Ovary (tissue), 10 donors: ENCODE data around the gene B4GALNT2. TPM values are rescaled to one million over a fixed set of nuclear protein-coding genes. Genes with fewer than 3 reads are reported as not detected.
A peak's percentile ranks its signal among the peaks of the same experiment; 100 is the strongest.
"Not testable (repeated sequence)": the region's sequence is repeated elsewhere in the genome, so short reads cannot be mapped to it uniquely, and the experiment has no call there.

ENCODE experiments used
- DNase-seq, 5 donors: peaks; one replicate each; pipeline ENCODE4 v3.0.0-alpha.2; 2019 to 2020
- H3K27ac ChIP-seq, 2 donors: fragments of 200-600 bp; one replicate each; pipeline versions ENCODE4 v1.5.1 to v1.8.0; 2019 to 2022
- H3K27me3 ChIP-seq: fragments of 200-600 bp; one replicate; pipeline ENCODE4 v1.8.0; 2022
- H3K36me3 ChIP-seq: fragments of 200-600 bp; sonication (generic); one replicate; pipeline ENCODE4 v1.5.1; 2019
- H3K4me1 ChIP-seq: one replicate; pipeline ENCODE4 v1.8.1; 2013; ENCODE audit warnings: mild to moderate bottlenecking, moderate library complexity; ENCODE audit not compliant: insufficient read depth
- H3K4me3 ChIP-seq: fragments of 200-600 bp; sonication (generic); one replicate; pipeline ENCODE4 v1.5.1; 2017
- H3K9me3 ChIP-seq, 2 donors: fragments of 200-600 bp in 1 of 2; sonication (generic) in 1 of 2; one replicate each; pipeline versions ENCODE4 v1.5.1 to v1.8.1; 2013 to 2019; ENCODE audit warnings: mild to moderate bottlenecking in 1 of 2, moderate library complexity in 1 of 2
- CTCF ChIP-seq, 3 donors: fragments of 450-650 bp in 2 of 3; fragments of 200-600 bp in 1 of 3; IDR thresholded peaks; one replicate each; pipeline versions ENCODE4 v1.5.1 to v1.8.0; 2016 to 2022; ENCODE audit warnings: antibody characterized with exemption in 3 of 3, mild to moderate bottlenecking in 1 of 3
- EP300 ChIP-seq: sonication (generic); formaldehyde crosslinking; IDR thresholded peaks from one replicate; pipeline ENCODE4 v1.6.1; 2017; ENCODE audit warnings: antibody characterized with exemption
- POLR2A ChIP-seq: fragments of 450-650 bp; IDR thresholded peaks from one replicate; pipeline ENCODE4 v1.6.1; 2017; ENCODE audit warnings: antibody characterized with exemption, mild to moderate bottlenecking, moderate library complexity
- WGBS, 3 donors: extraction: QIAGEN DNeasy Blood & Tissue Kit in 1 of 3; methylation state at CpG; one replicate each; pipeline versions ENCODE4 v1.1.5 to v1.1.7; 2013 to 2017; 5-methylcytosine and 5-hydroxymethylcytosine counted together
- intact Hi-C, 4 donors: fragments of 100-400 bp; cut with DNase I; formaldehyde crosslinking; loops; one replicate each; pipeline versions ENCODE4 v1.11.0 to v1.15.1; 2022 to 2023
- long read RNA-seq, 3 donors: library from polyadenylated mRNA in 2 of 3; unstranded in 2 of 3; transcript quantifications; one replicate each; pipeline ENCODE4 v2.0.0 and lab custom pipeline, GENCODE V29; 2021 to 2026
- polyA plus RNA-seq, 2 donors: library from polyadenylated mRNA; stranded (reverse); fragments of 200-250 nt in 1 of 2; fragments of 350-450 nt in 1 of 2; fragmentation: Illumina TruSeq in 1 of 2; extraction: RNeasy Lipid Tissue Mini Kit (QIAGEN cat#74804) in 1 of 2; gene quantifications; one replicate each; pipeline ENCODE4 v1.2.3, GENCODE V29; 2013 to 2014
- total RNA-seq, 7 donors: library from RNA; depleted of rRNA in 2 of 7; stranded (reverse); fragments of >200 nt in 2 of 7; fragmentation: NEBNext Ultra II Directional in 3 of 7; extraction: Animal tissue kit (Norgen Biotek cat#: 25700) in 3 of 7; gene quantifications; one replicate each; pipeline versions ENCODE4 v1.1.0 to v1.2.4, GENCODE V29; 2016 to 2023
- donor health status: DM: no; HTN: no; CAD: no; lungs with moderate emphysema.
- donor health status: DM: no; HTN: no; CAD: no.
- donor health status: Bipolar disorder and iron deficiency.
- donor health status: DM: yes; HTN: yes; CAD: no.
- donor health status: DM: no; HTN: no; CAD: no.
- donor health status: DM: yes; HTN: yes; CAD: no.

B4GALNT2 gene
- total RNA-seq (under 1 TPM in 4 of 7 donors, not detected in 3; under 0.01 to 0.03 (median 0.03) TPM), polyA plus RNA-seq (not detected)
- long read RNA-seq, donor 1, result 0 reads
- long read RNA-seq, donor 2, result 0 reads
- long read RNA-seq, donor 3, result 0 reads

- Histone ChIP-seq H3K27me3 (no peaks in the 10 kb centered on the region), H3K9me3 (peaks cover 0 to 19% of the 10 kb centered on the region in 2 donors), H3K27ac (no peak within 1 kb of the TSS), H3K36me3 (no peaks in the 10 kb centered on the region), H3K4me1 (no peaks in the 10 kb centered on the region), H3K4me3 (peak within 1 kb of the TSS; percentile 28)
- intact Hi-C loops, result no loop called here
- no peak for TF ChIP-seq EP300
- TF ChIP-seq CTCF (IDR thresholded peaks at IDR 0.05), result no peak
- no peak for TF ChIP-seq POLR2A
- 3 to 4% (median 3%) methylated on average over 61 to 65 of the region's 65 CpGs for WGBS, 3 donors
- DNase-seq, result no peak
Measured at GRCh38 chr17:49132699-49133364, at the start of gene B4GALNT2. Gene B4GALNT2, plus strand, starts transcription at chr17:49132769. Its CDS starts 24 bp downstream, at chr17:49132793.

GRCh38 chr17:49085046-49085445 is 47.5 kb upstream of the B4GALNT2 start:
- H3K27me3 ChIP-seq, H3K4me1 ChIP-seq, H3K4me3 ChIP-seq, DNase-seq, H3K27ac ChIP-seq, H3K36me3 ChIP-seq, H3K9me3 ChIP-seq, intact Hi-C loops: not testable (repeated sequence)
- WGBS, 3 donors, result 39 to 63% (median 55%) methylated on average over 2 of the region's 2 CpGs

GRCh38 chr17:49085565-49086315 is 46.8 kb upstream of the B4GALNT2 start:
- Histone ChIP-seq H3K9me3 (no peaks in the 10 kb centered on the region), H3K27me3 (no peaks in the 10 kb centered on the region), H3K36me3 (no peaks in the 10 kb centered on the region), H3K4me3 (no peak overlapping the region), H3K4me1 (no peaks in the 10 kb centered on the region), H3K27ac (no peak overlapping the region)
- WGBS, 3 donors, result 64 to 77% (median 75%) methylated on average over 5 of the region's 5 CpGs
- TF ChIP-seq CTCF (IDR thresholded peaks at IDR 0.05) (no peak), POLR2A (no peak), EP300 (no peak)
- no peak for DNase-seq
- intact Hi-C loops, result no loop called here

- H3K27me3 ChIP-seq, result no peaks in the 10 kb centered on the region
- no peak for DNase-seq
- H3K9me3 ChIP-seq, result no peaks in the 10 kb centered on the region
- H3K36me3 ChIP-seq, result no peaks in the 10 kb centered on the region
- H3K27ac ChIP-seq, result no peak overlapping the region
- intact Hi-C loops, result no loop called here
- H3K4me3 ChIP-seq, result no peak overlapping the region
- TF ChIP-seq EP300 (no peak), POLR2A (no peak), CTCF (IDR thresholded peaks at IDR 0.05) (no peak)
- 48 to 64% (median 60%) methylated on average over 1 of the region's 1 CpG for WGBS, 3 donors
- no peaks in the 10 kb centered on the region for H3K4me1 ChIP-seq
Measured at GRCh38 chr17:49086316-49086605, 46.3 kb upstream of the B4GALNT2 start.

- DNase-seq, result no peak
- Histone ChIP-seq H3K4me1 (no peaks in the 10 kb centered on the region), H3K27ac (no peak overlapping the region), H3K4me3 (no peak overlapping the region), H3K36me3 (no peaks in the 10 kb centered on the region), H3K27me3 (no peaks in the 10 kb centered on the region), H3K9me3 (no peaks in the 10 kb centered on the region)
- intact Hi-C loops, result no loop called here
- TF ChIP-seq EP300 (no peak), CTCF (IDR thresholded peaks at IDR 0.05) (no peak), POLR2A (no peak)
Measured at GRCh38 chr17:49086649-49087048, 45.9 kb upstream of the B4GALNT2 start.
